Body of pancreas (tissue), 4 donors: ENCODE data around the gene LPCAT1.

Experiments
- CTCF ChIP-seq, 7 experiments: fragments of 450-650 bp in 4 of 7; fragments of 200-600 bp in 3 of 7; sonication (generic) in 3 of 7; IDR thresholded peaks; one replicate each; pipeline ENCODE4 v1.5.1; 2016 to 2019; ENCODE audit warnings: antibody characterized with exemption in 7 of 7
- POLR2A ChIP-seq, 3 donors: fragments of 450-650 bp; IDR thresholded peaks; one replicate each; pipeline ENCODE4 v1.6.1; 2016; ENCODE audit warnings: antibody characterized with exemption in 3 of 3, mild to moderate bottlenecking in 2 of 3

- TF ChIP-seq CTCF (IDR thresholded peaks at IDR 0.05) (no peak), POLR2A (IDR thresholded peaks at IDR 0.05) (no peak)
These were observed 1.3 kb upstream of the LPCAT1 start for GRCh38 chr5:1524799-1525623.
